Upper lobe of left lung (tissue), 6 donors: ENCODE data around the gene NYNRIN. TPM values are rescaled to one million over a fixed set of nuclear protein-coding genes. Genes with fewer than 3 reads are reported as not detected.

Experiments used
- ATAC-seq, 2 donors: fragments of 200-7000 bp; cut with Tn5 transposase; one replicate each; pipeline ENCODE4 v1.9.1; 2022; ENCODE audit warnings: mild to moderate bottlenecking in 2 of 2, moderate library complexity in 2 of 2; ENCODE audit not compliant: low FRiP score in 2 of 2
- DNase-seq, 2 donors: peaks; one replicate each; pipeline ENCODE4 v3.0.0-alpha.2; 2019 to 2020
- H3K27ac ChIP-seq, 4 donors: fragments of 200-600 bp; sonication (generic); one replicate each; pipeline ENCODE4 v1.5.1; 2016 to 2019
- H3K27me3 ChIP-seq, 4 donors: fragments of 200-600 bp; sonication (generic); one replicate each; pipeline ENCODE4 v1.5.1; 2017 to 2019
- H3K36me3 ChIP-seq, 4 donors: fragments of 200-600 bp; sonication (generic); one replicate each; pipeline ENCODE4 v1.5.1; 2016 to 2019
- H3K4me1 ChIP-seq, 4 donors: fragments of 200-600 bp; sonication (generic); one replicate each; pipeline ENCODE4 v1.5.1; 2018 to 2019
- H3K4me3 ChIP-seq, 4 donors: fragments of 200-600 bp; sonication (generic); one replicate each; pipeline ENCODE4 v1.5.1; 2017 to 2019; ENCODE audit warnings: mild to moderate bottlenecking in 2 of 4, moderate library complexity in 1 of 4
- H3K9me3 ChIP-seq, 4 donors: fragments of 200-600 bp; sonication (generic); one replicate each; pipeline ENCODE4 v1.5.1; 2018 to 2019
- CTCF ChIP-seq, 6 experiments: fragments of 450-650 bp in 4 of 6; fragments of 200-600 bp in 2 of 6; sonication (generic) in 2 of 6; IDR thresholded peaks; one replicate each; pipeline ENCODE4 v1.5.1; 2016 to 2019; ENCODE audit warnings: antibody characterized with exemption in 6 of 6
- EP300 ChIP-seq, 4 donors: sonication (generic); formaldehyde crosslinking; IDR thresholded peaks; one replicate each; pipeline ENCODE4 v1.5.1; 2017; ENCODE audit warnings: antibody characterized with exemption in 4 of 4, control low read depth in 2 of 4
- POLR2A ChIP-seq, 4 donors: fragments of 450-650 bp; IDR thresholded peaks; one replicate each; pipeline ENCODE4 v1.5.1; 2016 to 2017; ENCODE audit warnings: antibody characterized with exemption in 4 of 4, mild to moderate bottlenecking in 2 of 4
- POLR2AphosphoS5 ChIP-seq, 2 donors: sonication (generic); formaldehyde crosslinking; IDR thresholded peaks; one replicate each; pipeline ENCODE4 v1.5.1; 2017; ENCODE audit warnings: antibody characterized with exemption in 2 of 2
- WGBS, 2 donors: methylation state at CpG; one replicate each; pipeline ENCODE4 v1.1.5; 2017 to 2018; 5-methylcytosine and 5-hydroxymethylcytosine counted together
- total RNA-seq, 6 donors: library from RNA; depleted of rRNA in 4 of 6; stranded (reverse); fragments of >200 nt in 4 of 6; gene quantifications; one replicate each; pipeline versions ENCODE4 v1.1.0 to v1.2.1, GENCODE V29; 2016 to 2021
- donor health status: DM: no; HTN: no; CAD: no; lungs with moderate emphysema.
- donor health status: DM: no; HTN: yes; CAD: no; lungs with severe emphysema.

The NYNRIN gene
- total RNA-seq, 6 donors from 2014 or later = 5.5 to 18.7 (median 14.4) TPM

- Histone ChIP-seq H3K27ac (no peak overlapping the region), H3K36me3 (peaks cover 0 to 39% (median 11%) of the 10 kb centered on the region in 4 donors), H3K27me3 (no peaks in the 10 kb centered on the region), H3K9me3 (no peaks in the 10 kb centered on the region), H3K4me3 (no peak overlapping the region), H3K4me1 (peaks cover 1 to 14% (median 4%) of the 10 kb centered on the region in 4 donors)
- ATAC-seq (no peak), DNase-seq (peak in 1 of 2 donors; percentile 63)
- 89 to 90% methylated on average over 16 to 18 of the region's 18 CpGs for WGBS, 2 donors
- TF ChIP-seq CTCF (IDR thresholded peaks at IDR 0.05) (no peak), POLR2A (IDR thresholded peaks at IDR 0.05) (no peak), EP300 (IDR thresholded peaks at IDR 0.05) (no peak), POLR2AphosphoS5 (IDR thresholded peaks at IDR 0.05) (no peak)
These were observed 9.0 kb downstream of the NYNRIN start for GRCh38 chr14:24407608-24408325.

- 37 to 58% methylated on average over 3 of the region's 3 CpGs for WGBS, 2 donors
- Histone ChIP-seq H3K4me1 (peaks cover 0 to 4% (median under 1%) of the 10 kb centered on the region in 4 donors), H3K9me3 (no peaks in the 10 kb centered on the region), H3K4me3 (no peak overlapping the region), H3K27ac (no peak overlapping the region), H3K27me3 (no peaks in the 10 kb centered on the region), H3K36me3 (peaks cover 0 to 48% (median 14%) of the 10 kb centered on the region in 4 donors)
- no peak for DNase-seq
- ATAC-seq = no peak
- no peak for TF ChIP-seq POLR2AphosphoS5 (IDR thresholded peaks at IDR 0.05)
- no peak for TF ChIP-seq EP300 (IDR thresholded peaks at IDR 0.05)
- no peak for TF ChIP-seq CTCF (IDR thresholded peaks at IDR 0.05)
- no peak for TF ChIP-seq POLR2A (IDR thresholded peaks at IDR 0.05)
These were observed 10.0 kb downstream of the NYNRIN start for GRCh38 chr14:24408764-24409163.

GRCh38 chr14:24409192-24409591 is 10.4 kb downstream of the NYNRIN start:
- Histone ChIP-seq H3K4me3 (no peak overlapping the region), H3K27me3 (no peaks in the 10 kb centered on the region), H3K4me1 (no peaks in the 10 kb centered on the region), H3K9me3 (no peaks in the 10 kb centered on the region), H3K36me3 (peaks cover 0 to 53% (median 16%) of the 10 kb centered on the region in 4 donors), H3K27ac (no peak overlapping the region)
- DNase-seq = peak in 1 of 2 donors; percentile 6
- no peak for ATAC-seq
- WGBS, 2 donors = 71 to 85% methylated on average over 6 of the region's 6 CpGs
- TF ChIP-seq EP300 (IDR thresholded peaks at IDR 0.05) (no peak), POLR2AphosphoS5 (IDR thresholded peaks at IDR 0.05) (no peak), POLR2A (IDR thresholded peaks at IDR 0.05) (no peak), CTCF (IDR thresholded peaks at IDR 0.05) (no peak)

- no peaks in the 10 kb centered on the region for H3K4me1 ChIP-seq
- H3K9me3 ChIP-seq = no peaks in the 10 kb centered on the region
- peaks cover 0 to 60% (median 20%) of the 10 kb centered on the region in 4 donors for H3K36me3 ChIP-seq
- no peak for TF ChIP-seq POLR2A (IDR thresholded peaks at IDR 0.05)
- TF ChIP-seq CTCF (IDR thresholded peaks at IDR 0.05) = no peak
- no peak for TF ChIP-seq EP300 (IDR thresholded peaks at IDR 0.05)
- TF ChIP-seq POLR2AphosphoS5 (IDR thresholded peaks at IDR 0.05) = no peak
- no peak overlapping the region for H3K4me3 ChIP-seq
- H3K27me3 ChIP-seq = no peaks in the 10 kb centered on the region
- DNase-seq (peak; percentile 10 to 46), ATAC-seq (no peak)
- no peak overlapping the region for H3K27ac ChIP-seq
- 88 to 89% methylated on average over 10 of the region's 10 CpGs for WGBS, 2 donors
These were observed 11.2 kb downstream of the NYNRIN start for GRCh38 chr14:24409956-24410355.
